ENCODE data around the gene EXOSC7. TPM values are rescaled to one million over a fixed set of nuclear protein-coding genes. Genes with fewer than 3 reads are reported as not detected.

The EXOSC7 gene
- polyA plus RNA-seq, 3 donors: 16.8 to 23.9 (median 18.8) TPM

GRCh38 chr3:44950275-44950734 lies 25.7 kb upstream of the EXOSC7 start:
- no peak overlapping the region for H2AFZ ChIP-seq (ENCODE audit: insufficient read depth, low read depth, low read length, poor library complexity, severe bottlenecking)
- H3K4me1 ChIP-seq (ENCODE audit: control insufficient read depth in 1 of 2, insufficient read depth in 2 of 2, low read length in 2 of 2): peaks cover 15 to 18% of the 10 kb centered on the region in 2 donors
- no peak overlapping the region for H3K27ac ChIP-seq (ENCODE audit: low read depth in 1 of 2, low read length in 2 of 2)
- no peaks in the 10 kb centered on the region for H3K9me3 ChIP-seq (replicated peaks in 1 of 2; ENCODE audit: control insufficient read depth in 1 of 2, insufficient read depth in 1 of 2, low read length in 2 of 2)
- 100% methylated on average over 1 of the region's 2 CpGs for WGBS (ENCODE audit: insufficient coverage)
- no peak overlapping the region for H3K9ac ChIP-seq (ENCODE audit: insufficient read depth, low read length, poor library complexity, severe bottlenecking)
- peaks cover 8 to 65% of the 10 kb centered on the region in 2 donors for H3K36me3 ChIP-seq (replicated peaks in 1 of 2; ENCODE audit: control insufficient read depth in 1 of 2, insufficient read depth in 2 of 2, low read length in 2 of 2)
- H3K27me3 ChIP-seq (ENCODE audit: control insufficient read depth in 2 of 2, insufficient read depth in 2 of 2, low read length in 2 of 2): no peaks in the 10 kb centered on the region
- intact Hi-C loops (cut with micrococcal nuclease): no loop called here
- TF ChIP-seq CTCF (IDR thresholded peaks at IDR 0.05): no peak
- H3K4me1 Mint-ChIP-seq: peaks cover 18% of the 10 kb centered on the region
- H3K9me3 Mint-ChIP-seq: no peaks in the 10 kb centered on the region
- H3K4me2 ChIP-seq (replicated peaks; ENCODE audit: extremely low read depth, low read length, poor library complexity, severe bottlenecking): no peak overlapping the region
- H3K79me2 ChIP-seq (ENCODE audit: insufficient read depth, low read length): peaks cover 78% of the 10 kb centered on the region
- peaks cover 48% of the 10 kb centered on the region for H4K20me1 ChIP-seq (ENCODE audit: insufficient read depth, low read length)
- DNase-seq: no peak
- no peak overlapping the region for H3K4me3 ChIP-seq (replicated peaks in 1 of 3; ENCODE audit: low read depth in 2 of 3, low read length in 3 of 3)
- H3K36me3 Mint-ChIP-seq: peaks cover 53 to 57% of the 10 kb centered on the region in 2 donors
- no peak overlapping the region for H3K4me3 Mint-ChIP-seq
- no peak overlapping the region for H3K27ac Mint-ChIP-seq
- H3K27me3 Mint-ChIP-seq (ENCODE audit: low read depth in 3 of 3): no peaks in the 10 kb centered on the region

- no peak for TF ChIP-seq CTCF (IDR thresholded peaks at IDR 0.05)
- H3K4me3 ChIP-seq (replicated peaks in 1 of 3; ENCODE audit: low read depth in 2 of 3, low read length in 3 of 3): no peak overlapping the region
- H3K4me1 ChIP-seq (ENCODE audit: control insufficient read depth in 1 of 2, insufficient read depth in 2 of 2, low read length in 2 of 2): peaks cover 29 to 33% of the 10 kb centered on the region in 2 donors
- intact Hi-C loops (cut with micrococcal nuclease): no loop called here
- H3K36me3 ChIP-seq (replicated peaks in 1 of 2; ENCODE audit: control insufficient read depth in 1 of 2, insufficient read depth in 2 of 2, low read length in 2 of 2): peaks cover 12 to 53% of the 10 kb centered on the region in 2 donors
- no peak overlapping the region for H3K27ac ChIP-seq (ENCODE audit: low read depth in 1 of 2, low read length in 2 of 2)
- Mint-ChIP-seq H3K4me1 (peaks cover 35% of the 10 kb centered on the region), H3K36me3 (peaks cover 47 to 53% of the 10 kb centered on the region in 2 donors), H3K27me3 (ENCODE audit: low read depth in 3 of 3) (no peaks in the 10 kb centered on the region), H3K27ac (peak overlapping the region in 1 of 7 donors; percentile 27), H3K4me3 (no peak overlapping the region), H3K9me3 (no peaks in the 10 kb centered on the region)
- H3K4me2 ChIP-seq (replicated peaks; ENCODE audit: extremely low read depth, low read length, poor library complexity, severe bottlenecking): no peak overlapping the region
- no peak for DNase-seq
- no peak overlapping the region for H3K9ac ChIP-seq (ENCODE audit: insufficient read depth, low read length, poor library complexity, severe bottlenecking)
- H2AFZ ChIP-seq (ENCODE audit: insufficient read depth, low read depth, low read length, poor library complexity, severe bottlenecking): no peak overlapping the region
- WGBS (ENCODE audit: insufficient coverage): 100% methylated on average over 2 of the region's 3 CpGs
- H3K9me3 ChIP-seq (replicated peaks in 1 of 2; ENCODE audit: control insufficient read depth in 1 of 2, insufficient read depth in 1 of 2, low read length in 2 of 2): no peaks in the 10 kb centered on the region
- H3K27me3 ChIP-seq (ENCODE audit: control insufficient read depth in 2 of 2, insufficient read depth in 2 of 2, low read length in 2 of 2): no peaks in the 10 kb centered on the region
- peaks cover 58% of the 10 kb centered on the region for H4K20me1 ChIP-seq (ENCODE audit: insufficient read depth, low read length)
- H3K79me2 ChIP-seq (ENCODE audit: insufficient read depth, low read length): peaks cover 85% of the 10 kb centered on the region
Measured at GRCh38 chr3:44952689-44953088, 23.4 kb upstream of the EXOSC7 start.

All from CD14-positive monocyte (primary cell).